ENCODE results near the gene GRHL1. TPM values are rescaled to one million over a fixed set of nuclear protein-coding genes. Genes with fewer than 3 reads are reported as not detected.
A peak's percentile ranks its signal among the peaks of the same experiment; 100 is the strongest.

Gene GRHL1
- total RNA-seq, 4 donors from 2014 or later, result 0.24 to 2.8 (median 1.4) TPM

DNA sequence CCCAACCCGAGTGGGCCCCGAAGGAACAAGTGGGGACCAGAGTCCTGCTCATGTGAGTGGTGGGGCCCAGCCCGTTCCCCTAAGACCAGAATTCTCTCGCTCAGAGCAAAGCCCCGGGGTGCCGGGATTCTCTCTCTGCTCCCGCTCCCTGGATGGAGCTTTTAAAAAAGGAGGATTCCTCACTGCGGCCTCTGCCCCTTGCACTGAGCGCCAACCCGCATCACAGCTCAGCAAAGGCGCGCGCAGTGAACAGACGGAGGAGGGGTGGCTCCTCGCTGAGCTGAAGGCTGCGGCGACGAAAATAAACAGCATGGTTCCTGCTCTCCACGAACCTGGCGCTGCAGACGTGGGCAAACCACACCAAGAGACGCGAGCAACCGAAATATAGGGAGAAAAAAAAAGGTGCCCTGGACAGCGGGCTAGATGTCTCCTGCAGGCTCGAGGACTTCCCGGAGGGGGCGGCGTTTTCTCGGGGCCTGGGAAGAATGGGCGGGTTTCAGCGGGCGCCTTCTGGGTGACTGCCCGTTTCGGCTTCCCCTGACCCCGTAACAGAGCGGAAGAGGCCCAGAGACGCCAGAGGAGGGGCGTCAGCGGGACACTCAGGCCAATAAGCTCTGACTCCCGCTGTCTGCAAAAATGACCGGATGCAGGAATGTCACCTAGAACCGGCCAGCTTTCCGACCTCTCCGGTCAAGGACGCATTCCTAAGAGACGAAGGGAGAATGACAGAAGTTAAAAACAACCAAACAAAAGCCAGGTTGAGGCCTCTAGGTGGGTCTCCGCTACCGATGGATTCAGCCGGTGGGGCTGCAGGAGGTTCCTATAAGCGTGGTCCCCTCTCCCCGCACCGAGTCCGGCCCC, 91.0 kb downstream of the GRHL1 start:
- DNase-seq, result peak; percentile 85

DNA sequence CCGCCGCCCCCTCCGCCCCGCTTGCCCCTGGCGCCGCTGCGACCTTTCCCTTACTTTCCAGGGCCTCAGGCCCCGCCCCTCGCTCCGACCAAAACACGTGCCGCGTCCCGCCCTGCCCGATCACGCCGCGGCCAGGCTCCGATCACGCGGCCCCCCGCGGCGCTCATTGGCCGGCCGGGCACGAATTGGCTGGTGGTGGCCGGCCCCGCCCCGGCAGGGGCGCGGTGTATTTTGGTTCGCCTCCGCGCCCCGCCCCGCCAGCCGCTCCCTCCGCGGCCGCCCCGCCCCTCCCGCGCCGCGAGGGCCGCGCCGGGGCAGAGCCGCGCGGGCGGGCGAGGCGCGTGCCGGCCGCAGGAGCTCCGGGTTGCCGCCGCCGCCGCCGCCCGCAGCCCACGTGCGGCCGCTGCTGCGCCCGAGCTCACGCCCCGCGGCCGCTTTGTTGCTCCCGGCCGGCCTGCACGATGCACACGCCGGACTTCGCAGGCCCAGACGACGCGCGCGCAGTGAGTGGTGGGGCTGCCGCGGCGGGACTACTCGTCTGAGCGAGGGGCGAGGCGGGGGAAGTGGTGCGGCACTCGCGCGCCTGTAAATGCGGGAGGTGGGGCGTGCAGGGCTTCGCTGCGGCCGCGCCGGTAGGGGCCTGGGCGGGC, 91.9 kb downstream of the GRHL1 start, which contains the start of gene KLF11:
Gene KLF11, plus strand, starts transcription at position 295 of the 650 bp plus-strand sequence. Its CDS starts 167 bp downstream, at position 462.
- no peaks in the 10 kb centered on the region for H3K9me3 ChIP-seq
- intact Hi-C loops (cut with DNase I; ENCODE audit: low total_unique reads), result no loop called here
- TF ChIP-seq, protein P1, sequence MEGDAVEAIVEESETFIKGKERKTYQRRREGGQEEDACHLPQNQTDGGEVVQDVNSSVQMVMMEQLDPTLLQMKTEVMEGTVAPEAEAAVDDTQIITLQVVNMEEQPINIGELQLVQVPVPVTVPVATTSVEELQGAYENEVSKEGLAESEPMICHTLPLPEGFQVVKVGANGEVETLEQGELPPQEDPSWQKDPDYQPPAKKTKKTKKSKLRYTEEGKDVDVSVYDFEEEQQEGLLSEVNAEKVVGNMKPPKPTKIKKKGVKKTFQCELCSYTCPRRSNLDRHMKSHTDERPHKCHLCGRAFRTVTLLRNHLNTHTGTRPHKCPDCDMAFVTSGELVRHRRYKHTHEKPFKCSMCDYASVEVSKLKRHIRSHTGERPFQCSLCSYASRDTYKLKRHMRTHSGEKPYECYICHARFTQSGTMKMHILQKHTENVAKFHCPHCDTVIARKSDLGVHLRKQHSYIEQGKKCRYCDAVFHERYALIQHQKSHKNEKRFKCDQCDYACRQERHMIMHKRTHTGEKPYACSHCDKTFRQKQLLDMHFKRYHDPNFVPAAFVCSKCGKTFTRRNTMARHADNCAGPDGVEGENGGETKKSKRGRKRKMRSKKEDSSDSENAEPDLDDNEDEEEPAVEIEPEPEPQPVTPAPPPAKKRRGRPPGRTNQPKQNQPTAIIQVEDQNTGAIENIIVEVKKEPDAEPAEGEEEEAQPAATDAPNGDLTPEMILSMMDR (IDR thresholded peaks at IDR 0.05), result no peak
- TF ChIP-seq POLR2A (IDR thresholded peaks at IDR 0.05), result peak in 1 of 2 donors; percentile 85
- H3K27ac ChIP-seq, result peak within 1 kb of the TSS; percentile 100
- peak within 1 kb of the TSS; percentile 58 to 85 for H3K4me3 ChIP-seq
- H3K27me3 ChIP-seq, result no peaks in the 10 kb centered on the region
- H3K4me1 ChIP-seq, result peaks cover 0 to 8% of the 10 kb centered on the region in 2 donors
- no peaks in the 10 kb centered on the region for H3K36me3 ChIP-seq
- peak; percentile 94 to 95 for DNase-seq

More for the DNA sequence above, 91.0 kb downstream of the GRHL1 start:
- Histone ChIP-seq H3K4me3 (peak overlapping the region; percentile 43 to 58), H3K27me3 (no peaks in the 10 kb centered on the region), H3K4me1 (peaks cover 0 to 8% of the 10 kb centered on the region in 2 donors), H3K9me3 (no peaks in the 10 kb centered on the region), H3K27ac (peak overlapping the region; percentile 100), H3K36me3 (no peaks in the 10 kb centered on the region)
- intact Hi-C loops (cut with DNase I; ENCODE audit: low total_unique reads), result no loop called here
- peak; percentile 35 to 38 for TF ChIP-seq POLR2A (IDR thresholded peaks at IDR 0.05)
- TF ChIP-seq, protein P1 (IDR thresholded peaks at IDR 0.05), result peak in 1 of 4 experiments; percentile 11

DNA sequence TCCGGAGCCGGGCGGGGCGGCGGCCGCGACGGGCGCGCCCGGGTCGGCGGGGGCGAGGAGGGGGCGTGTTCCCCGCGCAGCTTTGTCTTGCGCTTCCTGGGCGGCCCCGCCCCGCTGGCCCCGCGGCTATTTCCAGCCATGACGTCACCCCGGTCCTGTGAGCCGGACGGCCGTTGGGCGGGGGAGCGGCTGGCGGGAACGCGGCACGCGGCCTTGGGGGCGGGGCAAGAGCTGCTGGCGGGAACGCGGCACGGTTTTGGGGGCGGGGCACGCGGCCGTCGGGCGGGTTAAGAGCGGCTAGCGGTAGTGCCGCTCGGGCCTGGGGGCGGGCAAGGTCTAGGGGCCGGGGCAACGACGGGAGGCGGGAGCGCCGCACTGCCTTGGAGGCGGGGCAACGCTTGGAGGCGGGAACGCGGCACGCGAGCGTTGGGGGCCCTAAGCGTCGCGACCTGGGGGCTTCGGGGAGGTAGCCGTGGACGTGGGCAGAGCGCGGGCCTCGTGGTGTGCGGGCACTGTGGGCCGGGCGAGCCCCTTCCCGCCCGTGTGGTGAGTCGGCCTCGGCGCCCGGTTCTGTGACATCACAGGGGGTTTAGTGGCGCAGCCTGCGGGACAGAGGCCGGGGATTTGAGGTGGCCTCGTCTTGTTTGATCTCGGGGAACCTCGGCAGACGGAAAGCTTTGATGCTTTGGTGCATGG, 92.6 kb downstream of the GRHL1 start:
- DNase-seq, result peak; percentile 99 to 100
- Histone ChIP-seq H3K4me3 (peak overlapping the region; percentile 56 to 85), H3K27ac (peak overlapping the region; percentile 100), H3K36me3 (no peaks in the 10 kb centered on the region), H3K9me3 (no peaks in the 10 kb centered on the region), H3K4me1 (peaks cover 2 to 8% of the 10 kb centered on the region in 2 donors), H3K27me3 (no peaks in the 10 kb centered on the region)
- intact Hi-C loops (cut with DNase I; ENCODE audit: low total_unique reads), result no loop called here
- TF ChIP-seq, protein P1 (IDR thresholded peaks at IDR 0.05), result no peak
- TF ChIP-seq POLR2A (IDR thresholded peaks at IDR 0.05), result peak in 1 of 2 donors; percentile 37

DNA sequence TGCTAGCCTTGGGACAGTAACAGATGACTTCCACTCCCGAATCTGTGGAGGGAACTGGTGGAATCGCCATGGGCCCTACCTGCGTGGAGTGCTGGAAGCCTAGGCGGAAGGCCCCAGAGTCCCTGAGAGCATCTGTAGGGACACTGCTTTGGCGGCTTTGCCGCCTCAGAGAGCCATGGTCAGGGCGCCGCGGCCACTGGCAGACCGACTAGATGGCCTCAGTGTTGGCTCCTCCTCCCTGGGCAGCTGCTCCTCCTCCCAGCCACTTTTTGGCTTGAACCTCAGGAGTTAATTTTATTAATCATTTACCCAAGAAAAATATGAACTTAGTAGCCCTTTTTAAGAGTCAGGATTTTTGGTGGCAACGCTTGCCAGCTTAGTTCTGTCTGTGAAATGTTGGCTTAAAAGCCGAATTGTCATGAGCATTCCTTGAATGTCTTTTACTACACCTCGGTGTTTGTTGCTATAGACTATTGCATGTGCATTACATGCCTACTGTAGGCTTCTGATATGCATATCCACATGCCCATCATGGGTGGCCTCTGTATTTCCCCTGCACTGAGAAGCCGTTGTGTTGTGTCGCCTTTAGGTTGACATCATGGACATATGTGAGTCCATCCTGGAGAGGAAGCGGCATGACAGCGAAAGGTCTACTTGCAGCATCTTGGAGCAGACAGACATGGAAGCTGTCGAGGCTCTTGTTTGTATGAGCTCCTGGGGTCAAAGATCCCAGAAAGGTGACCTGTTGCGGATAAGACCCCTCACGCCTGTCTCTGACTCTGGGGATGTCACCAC, 94.3 kb downstream of the GRHL1 start:
- Histone ChIP-seq H3K27me3 (no peaks in the 10 kb centered on the region), H3K36me3 (no peaks in the 10 kb centered on the region), H3K9me3 (no peaks in the 10 kb centered on the region), H3K27ac (peak overlapping the region; percentile 100), H3K4me1 (peaks cover 7 to 8% of the 10 kb centered on the region in 2 donors), H3K4me3 (no peak overlapping the region)
- no peak for DNase-seq
- intact Hi-C loops (cut with DNase I; ENCODE audit: low total_unique reads), result loop anchor here (5.0 kb wide), 1 partner anchor 63 kb away; no protein-coding TSS in a partner anchor
- TF ChIP-seq POLR2A (IDR thresholded peaks at IDR 0.05), result no peak
- TF ChIP-seq, protein P1 (IDR thresholded peaks at IDR 0.05), result no peak
